HG03460 (cell line): ENCODE measurements around the gene PTPRN2.

ENCODE experiments used
- ATAC-seq: cut with Tn5 transposase; IDR thresholded peaks from one replicate; pipeline ENCODE4 v1.9.1; 2021; ENCODE audit not compliant: unreplicated experiment

PTPRN2 gene

GRCh38 chr7:157977306-157977705, 610.3 kb downstream of the PTPRN2 start:
- ATAC-seq: no peak

- ATAC-seq: no peak
Observed at GRCh38 chr7:157976406-157976805, 611.2 kb downstream of the PTPRN2 start.

DNA sequence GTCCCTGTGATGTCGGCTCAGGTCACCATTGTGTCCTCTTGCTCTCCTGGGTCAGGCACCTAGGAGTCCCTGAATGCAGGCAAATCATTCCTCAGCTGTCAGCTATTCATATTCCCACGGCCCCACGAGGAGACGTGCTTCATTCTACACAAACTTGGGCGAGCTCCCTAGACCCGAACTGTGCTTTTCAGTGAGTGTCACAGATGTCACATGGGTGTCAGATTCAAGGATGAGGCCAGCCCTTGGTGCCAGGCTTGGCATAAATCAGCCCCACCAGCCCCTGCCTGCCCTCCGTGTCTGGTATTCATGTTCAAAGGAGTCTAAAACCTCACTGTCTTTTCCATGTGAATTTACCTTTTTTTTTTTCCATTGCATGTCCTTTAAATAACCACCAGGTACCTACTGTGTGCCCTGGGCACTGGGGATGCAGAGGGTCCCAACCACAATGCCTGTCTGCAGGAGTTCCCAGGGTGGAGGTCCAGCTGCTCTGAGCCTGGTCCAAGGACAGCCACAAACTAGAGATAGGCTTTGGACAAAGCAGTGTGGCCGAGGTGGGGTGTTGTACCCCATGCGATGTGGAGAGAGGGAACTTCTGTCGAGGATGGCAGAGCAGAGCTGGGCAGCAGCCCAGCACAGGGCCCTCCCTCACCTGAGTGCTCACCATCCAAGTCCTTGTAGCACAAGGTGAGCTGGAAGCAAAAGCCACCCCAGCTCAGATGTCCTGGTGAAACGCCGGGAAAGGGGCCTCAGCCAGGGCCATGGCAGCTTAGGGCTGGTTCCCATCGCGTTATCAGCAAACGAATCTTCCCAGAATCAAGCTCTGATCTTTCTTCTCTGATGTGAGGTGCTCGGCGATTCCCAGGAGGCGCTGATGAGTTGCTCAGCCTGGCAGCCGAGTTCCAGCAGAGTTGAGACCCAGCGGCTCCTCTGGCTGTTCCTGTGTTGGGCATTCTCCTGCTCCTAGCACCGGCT, 611.9 kb downstream of the PTPRN2 start:
- ATAC-seq: no peak

- ATAC-seq: no peak
Observed at GRCh38 chr7:157974678-157975230, 612.9 kb downstream of the PTPRN2 start.

DNA sequence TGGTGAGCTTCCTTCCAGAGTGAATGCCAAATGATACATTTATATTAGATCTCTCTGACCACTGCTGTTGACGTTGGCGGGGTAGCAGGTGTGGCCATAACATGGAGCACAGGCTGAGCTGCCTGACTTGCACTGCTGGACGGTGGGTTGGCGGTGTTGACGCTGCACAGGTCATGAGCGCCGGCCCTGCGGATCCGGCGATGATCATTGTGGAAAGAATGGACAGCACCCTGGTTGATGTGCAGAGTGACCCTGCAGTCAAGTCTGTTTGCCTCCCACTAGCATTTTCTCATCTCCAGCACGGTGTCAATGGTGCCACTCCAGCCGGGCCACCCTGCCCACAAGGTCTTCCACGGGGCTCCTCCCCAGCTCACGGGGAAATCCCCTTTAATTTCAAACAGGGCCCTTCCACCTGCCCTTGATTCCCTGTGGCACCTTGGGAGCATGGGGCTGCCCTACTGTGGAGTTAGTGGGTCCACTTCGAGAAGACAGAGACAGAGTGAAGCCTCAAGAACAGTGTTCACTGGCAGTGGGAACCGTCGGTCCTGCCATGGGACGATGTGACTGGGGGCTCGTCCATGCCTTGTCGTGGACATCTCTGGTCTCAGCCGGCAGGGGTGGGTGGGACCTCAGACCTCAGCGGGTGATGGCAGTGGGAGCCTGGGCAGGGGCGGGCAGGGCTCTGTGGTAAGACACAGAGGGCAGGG, 613.5 kb downstream of the PTPRN2 start:
- ATAC-seq: no peak

DNA sequence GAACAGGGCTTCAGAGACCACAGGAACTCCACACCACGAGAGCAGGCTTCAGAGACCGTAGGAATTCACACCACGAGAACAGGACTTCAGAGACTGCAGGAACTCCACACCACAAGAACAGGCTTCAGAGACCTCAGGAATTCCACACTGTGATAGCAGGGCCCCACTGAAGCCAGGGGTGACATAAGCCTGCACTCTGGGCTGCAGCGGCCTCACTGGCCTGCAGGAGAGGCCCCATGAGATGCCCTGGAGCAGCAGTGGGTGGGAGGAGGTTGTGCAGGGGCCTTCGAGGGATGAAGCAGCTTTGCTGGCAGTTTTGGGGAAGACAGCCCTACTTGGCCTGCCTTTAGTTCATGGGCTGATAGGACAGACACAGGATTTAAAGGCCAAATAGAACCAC, 614.7 kb downstream of the PTPRN2 start:
- ATAC-seq: no peak

- no peak for ATAC-seq
Observed at GRCh38 chr7:157971501-157971900, 616.1 kb downstream of the PTPRN2 start.

- ATAC-seq: no peak
Observed at GRCh38 chr7:157970744-157971143, 616.9 kb downstream of the PTPRN2 start.

DNA sequence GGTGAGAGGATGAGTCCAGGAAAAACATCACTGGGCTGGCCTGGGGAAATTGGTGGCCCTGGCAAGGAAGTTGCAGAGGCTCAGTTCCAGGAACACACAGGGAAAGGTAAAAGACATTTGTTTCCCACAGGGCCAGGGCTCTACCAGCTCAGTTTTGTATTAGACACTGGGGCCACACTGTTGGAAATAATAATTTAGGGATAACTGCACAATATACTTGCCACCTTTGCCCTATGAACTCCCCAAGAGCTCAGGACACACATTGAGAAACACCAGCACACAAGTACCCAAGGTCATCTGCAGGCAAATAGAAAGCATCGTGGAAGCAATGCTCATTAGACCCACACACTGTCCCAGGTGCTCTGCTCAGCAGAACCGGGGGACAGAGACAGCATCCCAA, 617.6 kb downstream of the PTPRN2 start:
- no peak for ATAC-seq

DNA sequence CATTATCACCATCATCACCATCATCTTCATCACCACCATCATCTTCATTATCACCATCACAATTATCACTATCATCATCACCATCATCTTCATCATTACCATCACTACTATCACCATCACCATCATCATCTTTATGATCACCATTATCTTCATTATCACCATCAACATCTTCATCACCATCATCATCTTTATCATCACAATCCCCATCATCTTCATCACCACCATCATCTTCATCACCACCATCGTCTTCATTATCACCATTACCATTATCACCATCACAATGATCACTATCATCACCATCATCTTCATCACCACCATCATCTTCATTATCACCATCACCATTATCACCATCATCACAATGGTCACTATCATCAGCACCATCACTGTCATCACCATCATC, 621.1 kb downstream of the PTPRN2 start:
- no peak for ATAC-seq

DNA sequence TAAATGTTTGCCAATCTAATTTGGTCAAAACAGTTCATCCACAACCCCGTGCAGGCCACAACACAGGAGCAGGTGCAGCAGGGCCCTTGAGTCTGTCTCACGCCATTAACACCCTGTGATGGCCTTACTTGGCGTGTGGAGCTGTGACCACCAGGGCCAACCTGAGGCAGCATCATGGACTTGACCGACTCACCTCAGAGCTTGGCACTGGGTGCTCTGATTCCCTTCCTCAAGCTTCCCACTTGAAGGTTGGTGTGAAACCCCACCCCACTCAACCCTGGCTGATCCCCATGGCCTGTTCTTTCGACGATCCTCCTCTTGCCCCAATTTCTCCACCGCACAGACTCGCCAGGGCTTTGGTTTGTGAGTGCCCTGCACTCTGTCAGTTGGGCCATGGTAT, 623.1 kb downstream of the PTPRN2 start:
- ATAC-seq: no peak

DNA sequence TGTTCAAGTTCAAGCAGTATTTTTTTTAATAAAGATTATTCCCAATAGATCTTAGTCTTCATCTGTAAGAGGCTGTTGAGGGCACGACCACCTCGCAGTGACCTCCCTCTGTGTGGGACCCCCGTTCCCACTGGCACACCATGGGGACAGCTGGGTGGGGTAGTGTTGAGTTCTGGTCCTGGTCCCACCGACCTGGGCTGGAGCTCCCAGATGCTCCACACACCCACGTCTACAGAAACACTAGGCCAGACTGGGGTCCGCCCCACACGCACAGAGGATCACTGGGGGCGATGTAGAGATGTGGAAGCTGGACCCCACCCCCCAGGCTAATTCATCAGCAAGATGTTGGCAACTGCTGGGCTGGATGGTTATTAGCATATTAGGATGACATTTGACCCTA, 623.6 kb downstream of the PTPRN2 start:
- ATAC-seq: no peak

DNA sequence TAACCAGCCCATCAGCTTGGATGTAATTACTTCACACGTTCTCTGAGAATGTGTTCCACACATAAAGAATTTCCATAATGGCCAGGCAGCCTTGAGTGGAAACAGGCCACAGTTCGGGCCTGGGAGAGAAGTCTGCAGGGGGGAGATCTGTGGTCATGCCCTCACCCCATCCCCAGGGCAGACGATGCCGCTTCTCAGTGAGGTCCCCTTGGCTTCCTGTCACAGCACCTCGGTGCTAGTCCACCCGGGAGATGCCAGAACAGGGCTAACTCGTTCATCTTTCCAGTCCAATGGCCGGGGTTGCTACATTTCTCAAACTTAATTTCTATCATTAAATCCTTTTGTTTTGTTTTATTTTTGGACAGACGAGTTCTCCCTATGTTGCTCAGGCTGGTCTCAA, 624.1 kb downstream of the PTPRN2 start:
- no peak for ATAC-seq

DNA sequence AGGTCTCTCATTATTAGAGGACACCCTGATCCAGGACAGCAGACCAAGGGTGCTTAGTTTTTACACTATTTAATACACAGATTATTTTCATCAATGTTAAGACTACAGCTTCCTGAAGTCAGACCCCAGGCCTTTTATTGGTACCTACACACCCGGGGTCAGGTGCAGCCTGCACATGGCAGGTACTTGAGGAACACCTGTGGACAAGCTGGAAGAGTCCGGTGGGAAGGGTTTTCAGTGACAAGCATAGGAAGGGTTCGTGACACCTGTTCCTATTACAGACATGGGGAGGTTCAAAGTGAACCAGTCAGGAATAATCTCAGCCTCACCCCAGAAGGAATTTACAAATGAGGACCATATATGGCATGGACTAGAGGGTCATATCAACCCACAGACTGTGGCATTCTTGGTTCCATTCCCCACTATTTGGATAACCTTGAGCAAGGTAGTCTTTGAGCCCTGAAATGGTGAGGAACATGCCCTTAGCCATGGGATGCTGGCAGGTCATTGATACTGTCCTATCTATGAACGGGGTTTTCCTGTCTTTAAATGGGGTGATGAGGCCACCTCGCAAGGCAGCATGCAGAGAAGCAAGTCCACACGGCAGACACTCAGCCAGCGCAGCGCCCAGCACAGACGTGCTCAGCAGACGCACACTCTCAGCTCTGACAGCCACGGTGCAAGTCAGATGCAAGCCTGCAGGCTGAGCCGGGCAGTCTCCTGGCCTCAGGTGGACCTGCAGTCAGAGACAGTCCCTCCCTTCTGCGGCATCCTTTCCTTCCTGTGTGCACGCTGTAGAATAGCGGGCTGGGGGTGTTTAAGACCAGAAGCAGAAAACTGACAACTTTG, 624.9 kb downstream of the PTPRN2 start:
- no peak for ATAC-seq

DNA sequence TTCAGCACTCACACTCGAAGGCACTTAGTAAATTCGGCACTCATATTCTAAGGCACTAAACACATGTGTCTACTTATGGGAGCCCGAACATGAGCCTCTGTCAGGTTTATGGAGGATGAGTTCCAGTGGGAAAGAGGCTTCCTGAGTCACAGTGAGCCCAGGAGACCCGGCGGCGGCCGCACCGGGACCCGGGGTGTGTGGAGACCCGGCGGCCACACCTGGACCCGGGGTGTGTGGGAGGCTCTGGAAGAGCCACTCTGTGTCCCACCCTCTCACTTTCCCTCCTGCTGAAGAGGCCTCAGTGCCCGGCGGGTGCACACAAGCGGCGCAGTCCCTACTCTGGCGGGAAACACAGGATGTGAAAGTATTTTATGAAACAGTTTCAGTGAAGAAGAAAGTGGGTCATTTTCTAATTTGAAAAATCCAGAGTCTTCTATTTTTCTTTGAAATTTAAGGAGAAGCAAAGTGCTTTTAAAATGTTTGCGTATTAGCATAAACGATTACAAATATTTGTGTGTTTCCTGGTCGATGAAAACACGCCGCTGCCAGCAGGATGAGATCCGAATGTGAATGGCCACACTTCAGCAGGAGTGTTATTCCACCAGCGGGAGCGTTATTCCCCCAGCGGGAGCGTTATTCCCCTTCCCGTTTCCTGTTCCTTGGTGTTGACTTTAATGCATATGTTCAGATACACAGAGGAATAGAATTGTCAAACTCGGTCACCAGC, 625.7 kb downstream of the PTPRN2 start:
- ATAC-seq: no peak

DNA sequence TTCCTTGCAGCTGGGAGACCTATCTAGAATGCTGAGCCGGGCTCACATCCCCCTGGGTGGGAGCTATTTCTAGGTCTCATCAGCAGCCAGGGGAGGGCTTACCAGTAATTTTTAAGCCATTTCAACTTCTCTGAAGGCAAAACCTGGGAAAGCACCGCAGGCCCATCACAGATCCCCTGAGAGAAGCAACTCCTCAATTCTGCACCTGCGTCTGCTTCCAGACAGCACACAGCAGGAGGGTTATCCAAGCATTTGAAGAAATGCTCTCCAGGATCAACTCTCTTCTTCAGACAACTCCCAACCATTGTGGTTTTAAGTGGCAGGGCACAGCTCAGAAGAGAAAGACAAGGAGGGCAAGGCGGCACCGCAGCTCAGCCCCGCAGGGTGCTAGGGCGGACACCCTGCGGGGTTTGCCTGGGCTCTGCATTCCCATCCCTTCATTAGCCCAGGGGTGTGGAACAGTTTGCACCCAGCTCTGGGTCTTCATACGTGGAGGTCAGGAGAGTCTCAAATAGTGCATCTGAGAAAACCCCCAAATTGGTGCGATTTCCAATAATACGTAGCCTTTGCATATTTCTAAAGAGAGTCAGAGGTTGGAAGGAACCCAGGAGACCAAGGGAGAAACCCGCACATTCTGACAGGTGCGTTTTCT, 632.1 kb downstream of the PTPRN2 start:
- ATAC-seq: no peak

- ATAC-seq: no peak
Observed at GRCh38 chr7:157954901-157955300, 632.7 kb downstream of the PTPRN2 start.

DNA sequence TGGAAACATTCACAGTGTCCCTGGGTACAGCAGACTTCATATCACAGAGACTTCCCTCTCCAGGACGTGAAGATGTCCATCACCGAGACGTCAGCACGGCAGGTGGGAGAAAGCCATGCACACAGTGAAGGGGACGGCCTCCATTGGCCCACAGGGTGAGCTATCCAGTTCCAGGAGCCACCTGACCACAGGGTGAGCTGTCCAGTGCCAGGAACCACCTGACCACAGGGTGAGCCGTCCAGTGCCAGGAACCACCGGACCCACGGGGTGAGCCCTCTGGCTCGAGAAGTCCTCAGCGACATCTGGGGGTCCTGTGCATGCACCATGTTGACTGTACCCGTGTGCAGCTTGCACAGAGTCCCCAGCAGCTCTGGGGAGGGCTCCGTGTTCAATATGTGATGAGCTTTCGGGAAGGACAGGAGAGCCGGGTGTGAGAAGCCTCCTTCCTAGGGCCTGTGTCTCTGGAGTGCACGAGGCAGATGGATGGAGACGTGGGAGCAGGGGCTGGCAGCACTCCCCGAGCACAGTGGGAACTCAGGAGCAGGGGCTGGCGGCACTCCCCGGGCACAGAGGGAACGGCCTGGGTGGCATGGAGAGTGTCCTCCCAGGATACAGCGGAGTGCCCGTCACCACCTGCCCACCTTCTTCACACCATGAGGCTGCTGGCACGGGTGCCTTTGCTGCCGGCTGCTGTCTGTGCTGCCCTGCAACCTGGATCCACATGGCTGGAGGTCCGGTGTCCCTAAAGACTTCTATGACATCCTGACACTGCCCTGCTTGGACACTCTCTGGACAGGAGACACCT, 634.6 kb downstream of the PTPRN2 start:
- no peak for ATAC-seq

GRCh38 chr7:157952050-157952667, 635.5 kb downstream of the PTPRN2 start:
- no peak for ATAC-seq
